Right hindlimb (tissue), 1 donor: ENCODE measurements around the gene SRSF2.
"Not testable (repeated sequence)": the region's sequence is repeated elsewhere in the genome, so short reads cannot be mapped to it uniquely, and the experiment has no call there.

Experiments used
- DNase-seq: peaks from one replicate; pipeline ENCODE4 v3.0.0-alpha.2; 2018

The SRSF2 gene

GRCh38 chr17:76737676-76738467, 741 bp upstream of the SRSF2 start, which contains the start of gene MFSD11:
Gene MFSD11, plus strand, starts transcription at chr17:76738119. Its CDS starts 234 bp downstream, at chr17:76738353.
- DNase-seq = peak; percentile 97

GRCh38 chr17:76736349-76737081, 616 bp downstream of the SRSF2 start:
- DNase-seq = peak; percentile 86

DNA sequence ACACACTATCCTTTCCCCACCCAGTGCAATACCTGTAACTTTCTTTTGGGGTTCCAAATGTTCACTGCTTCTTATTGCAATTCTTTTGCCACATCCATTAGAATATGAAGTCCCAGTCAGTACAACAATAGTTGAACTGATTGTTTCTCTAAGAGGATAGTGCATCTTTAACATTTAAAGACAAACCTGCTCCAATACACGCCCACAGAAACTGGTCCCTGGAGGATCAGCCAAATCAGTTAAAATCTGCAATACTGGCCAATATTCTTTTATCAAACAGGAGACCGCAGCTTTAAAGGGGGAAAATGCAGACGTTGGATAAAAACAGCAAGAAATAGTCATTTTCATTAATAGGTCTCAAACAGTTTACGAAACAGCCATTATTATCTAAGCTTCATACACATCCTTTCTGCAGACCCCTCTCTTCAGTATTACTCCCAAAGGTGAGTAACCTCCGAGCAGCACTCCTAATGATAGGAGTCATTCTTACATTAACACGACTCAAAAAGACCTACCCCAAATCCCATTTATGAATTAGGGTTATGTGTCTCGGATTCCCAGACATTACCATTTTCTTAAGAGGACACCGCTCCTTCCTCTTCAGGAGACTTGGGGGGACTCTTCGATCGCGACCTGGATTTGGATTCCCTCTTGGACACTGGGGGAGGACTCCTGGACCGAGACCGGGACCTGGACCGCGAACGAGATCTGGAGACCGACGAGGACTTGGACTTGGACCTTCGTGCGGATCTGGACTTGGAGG, 1.4 kb downstream of the SRSF2 start:
- DNase-seq = no peak

DNA sequence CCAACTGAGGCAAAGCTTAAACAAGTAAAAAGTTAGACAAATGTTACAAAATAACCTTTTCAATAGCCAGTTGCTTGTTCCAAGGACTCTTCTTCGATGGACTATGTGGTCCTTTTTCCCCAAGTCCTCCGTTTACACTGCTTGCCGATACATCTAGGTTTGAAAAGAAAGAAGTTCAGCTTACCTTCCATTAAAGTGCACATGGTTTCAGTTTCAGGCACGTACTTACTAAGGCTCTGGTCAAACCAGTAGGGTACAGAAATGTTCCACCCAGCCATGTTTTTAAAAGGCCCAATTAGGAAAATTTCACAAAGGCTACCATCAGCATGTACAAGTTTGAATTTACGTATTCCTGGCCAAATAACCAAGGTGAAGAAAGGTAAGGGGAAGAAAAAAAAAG, 2.1 kb downstream of the SRSF2 start:
- no peak for DNase-seq

GRCh38 chr17:76734080-76734840, 2.9 kb downstream of the SRSF2 start:
- no peak for DNase-seq

GRCh38 chr17:76733618-76733957, 3.5 kb downstream of the SRSF2 start:
- DNase-seq = no peak

DNA sequence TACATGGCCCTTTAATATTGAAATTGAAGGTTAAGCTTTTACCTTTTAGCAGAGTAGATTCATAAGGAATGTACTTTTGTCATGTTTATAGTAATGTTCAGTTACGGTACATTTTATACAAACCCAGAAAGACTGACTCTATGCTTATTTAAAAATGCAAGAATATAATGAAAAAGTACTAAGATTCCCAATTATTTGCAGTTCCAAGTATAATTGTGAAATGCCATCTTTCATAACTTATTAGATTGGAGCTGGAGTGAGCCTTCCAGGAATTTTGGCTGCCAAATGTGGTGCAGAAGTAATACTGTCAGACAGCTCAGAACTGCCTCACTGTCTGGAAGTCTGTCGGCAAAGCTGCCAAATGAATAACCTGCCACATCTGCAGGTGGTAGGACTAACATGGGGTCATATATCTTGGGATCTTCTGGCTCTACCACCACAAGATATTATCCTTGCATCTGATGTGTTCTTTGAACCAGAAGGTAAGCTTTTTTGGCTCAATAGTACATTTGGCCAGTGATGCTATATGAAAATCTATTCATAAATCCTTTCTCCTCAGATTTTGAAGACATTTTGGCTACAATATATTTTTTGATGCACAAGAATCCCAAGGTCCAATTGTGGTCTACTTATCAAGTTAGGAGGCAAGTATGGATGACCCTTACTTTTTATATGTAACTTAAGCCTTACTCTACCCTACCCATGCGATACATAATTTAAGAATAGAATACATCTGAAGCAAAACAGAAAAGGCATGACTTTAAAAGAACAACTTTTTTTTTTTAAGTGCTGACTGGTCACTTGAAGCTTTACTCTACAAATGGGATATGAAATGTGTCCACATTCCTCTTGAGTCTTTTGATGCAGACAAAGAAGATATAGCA, 4.2 kb downstream of the SRSF2 start:
- no peak for DNase-seq

- DNase-seq = not testable (repeated sequence)
These were observed 5.1 kb downstream of the SRSF2 start for GRCh38 chr17:76731800-76732733.

DNA sequence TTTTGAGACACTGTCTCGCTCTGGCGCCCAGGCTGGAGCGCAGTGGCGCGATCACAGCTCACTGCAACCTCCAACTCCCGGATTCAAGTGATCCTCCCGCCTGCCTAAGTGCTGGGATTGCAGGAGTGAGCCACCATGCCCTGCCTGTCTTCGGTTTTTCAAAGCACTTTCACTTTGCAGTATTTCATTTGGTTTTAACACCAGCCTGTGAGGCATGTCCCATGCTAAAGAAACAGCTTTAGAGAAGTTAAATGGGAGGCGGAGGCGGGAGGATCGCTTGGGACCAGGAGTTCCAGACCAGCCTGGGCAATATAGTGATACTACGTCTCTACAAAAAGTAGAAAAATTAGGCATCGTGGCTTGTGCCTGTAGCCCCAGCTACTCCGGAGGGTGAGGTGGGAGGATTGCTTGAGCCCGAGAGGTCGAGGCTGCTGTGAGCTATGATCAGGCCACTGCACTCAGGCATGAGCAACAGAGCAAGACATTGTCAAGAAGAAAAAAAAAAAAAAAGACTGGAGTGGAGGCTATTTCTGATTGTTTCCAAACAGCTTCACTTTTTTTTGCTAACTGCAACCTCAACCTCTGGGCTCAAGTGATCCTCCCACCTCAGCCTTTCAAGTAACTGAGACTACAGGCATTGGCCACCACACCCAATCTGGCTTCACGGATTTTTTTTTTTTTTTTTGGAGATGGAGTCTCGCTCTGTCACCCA, 9.2 kb downstream of the SRSF2 start:
- DNase-seq = no peak

DNA sequence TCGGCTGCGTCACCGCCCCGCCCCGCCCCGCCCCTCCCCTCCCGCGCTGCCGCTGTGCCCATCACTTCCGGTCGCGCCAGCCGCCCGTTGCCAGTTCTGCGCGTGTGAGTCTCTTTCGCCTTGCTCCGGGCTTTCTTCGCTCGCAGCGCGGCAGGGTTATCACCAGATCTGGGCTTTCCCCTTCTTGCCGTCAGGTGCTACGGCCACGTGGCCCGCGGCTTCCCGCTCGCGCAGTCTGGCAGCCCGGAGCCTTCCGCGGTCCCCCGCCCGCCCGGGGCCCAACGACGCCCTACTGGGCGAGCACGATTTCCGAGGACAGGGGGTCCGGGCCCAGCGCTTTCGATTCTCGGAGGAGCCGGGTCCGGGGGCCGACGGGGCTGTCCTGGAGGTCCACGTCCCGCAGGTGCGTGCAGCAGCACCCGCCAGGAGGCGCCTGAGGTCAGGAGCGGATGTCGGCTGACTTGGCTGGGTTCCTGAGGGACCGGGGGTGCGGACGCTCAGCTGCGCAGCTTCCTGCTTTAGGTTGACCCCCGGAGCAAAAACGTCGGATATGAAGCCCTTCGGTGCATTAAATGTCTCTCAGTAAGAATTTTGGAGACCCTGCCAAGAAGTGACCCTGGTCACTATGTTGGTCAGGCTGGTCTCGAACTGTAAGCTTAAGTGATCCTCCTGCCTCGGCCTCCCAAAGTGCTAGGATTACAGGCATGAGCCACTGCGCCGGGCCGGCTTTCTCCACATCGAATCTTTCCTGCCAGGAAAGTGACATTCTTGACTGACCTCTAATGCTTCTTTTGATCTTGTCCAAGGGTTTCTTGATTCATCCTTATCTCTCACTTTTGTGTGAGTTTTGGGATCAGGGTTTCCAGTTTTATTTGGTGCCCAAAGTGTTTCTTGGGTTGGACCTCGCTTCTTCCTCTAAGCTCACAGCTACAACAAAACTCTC, 10.1 kb downstream of the SRSF2 start, which contains the start of gene METTL23:
Gene METTL23 (plus strand): TSS at position 64 of the 943 bp plus-strand sequence. CDS start 2,872 bp downstream, outside the sequence.
- peak; percentile 89 for DNase-seq

GRCh38 chr17:76726231-76726775, 10.8 kb downstream of the SRSF2 start, which contains the start of gene JMJD6:
Gene JMJD6, minus strand, starts transcription at chr17:76726606. Its CDS starts 131 bp downstream, at chr17:76726475.
- DNase-seq = peak; percentile 99

DNA sequence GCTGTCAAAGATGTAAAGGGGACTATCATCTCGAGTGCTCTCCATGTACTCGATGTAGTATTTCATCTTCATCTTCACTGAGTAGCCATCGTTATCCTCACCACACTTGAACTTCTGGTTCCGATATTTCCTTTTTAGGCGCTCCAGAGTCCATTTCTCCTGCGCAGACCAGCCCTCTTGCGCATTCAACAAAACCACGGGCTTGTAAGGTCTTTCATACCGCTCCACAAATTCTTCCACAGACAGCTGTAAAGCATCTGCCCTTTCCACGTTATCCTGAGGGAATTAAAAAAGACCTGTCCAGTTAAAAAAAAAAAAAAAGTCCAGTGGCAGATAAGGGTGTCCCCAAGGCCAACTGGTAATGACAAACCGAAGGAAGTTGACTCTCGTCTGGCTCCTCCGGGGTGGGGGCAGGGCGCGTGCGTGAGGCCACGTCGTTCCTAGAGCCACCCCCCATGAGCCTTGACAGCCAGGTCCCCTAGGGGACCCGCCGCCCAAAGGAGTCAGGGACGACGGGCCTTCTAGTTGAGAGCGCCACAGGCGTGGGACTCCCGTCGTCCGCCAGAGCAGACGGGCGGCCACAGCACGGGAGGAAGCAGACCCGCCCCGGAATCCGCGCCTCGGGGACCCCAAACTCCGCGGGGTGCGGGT, 11.4 kb downstream of the SRSF2 start:
- DNase-seq = peak; percentile 69

GRCh38 chr17:76723812-76724211, 13.3 kb downstream of the SRSF2 start:
- no peak for DNase-seq

DNA sequence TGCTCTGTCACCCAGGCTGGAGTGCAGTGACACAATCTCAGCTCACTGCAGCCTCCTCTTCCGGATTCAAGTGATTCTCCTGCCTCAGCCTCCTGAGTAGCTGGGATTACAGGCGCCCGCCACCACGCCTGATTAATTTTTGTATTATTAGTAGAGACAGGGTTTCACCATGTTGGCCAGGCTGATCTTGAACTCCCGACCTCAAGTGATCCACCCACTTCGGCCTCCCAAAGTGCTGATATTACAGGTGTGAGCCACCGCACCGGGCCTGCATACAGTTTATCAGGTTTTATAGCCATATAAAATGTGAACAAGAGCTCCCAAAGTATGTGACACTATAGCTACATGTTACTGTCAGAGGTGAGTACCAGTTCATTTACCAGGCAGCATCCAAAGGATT, 14.2 kb downstream of the SRSF2 start:
- DNase-seq = not testable (repeated sequence)

GRCh38 chr17:76722279-76722678, 14.9 kb downstream of the SRSF2 start:
- no peak for DNase-seq

GRCh38 chr17:76721463-76721862, 15.7 kb downstream of the SRSF2 start:
- no peak for DNase-seq

DNA sequence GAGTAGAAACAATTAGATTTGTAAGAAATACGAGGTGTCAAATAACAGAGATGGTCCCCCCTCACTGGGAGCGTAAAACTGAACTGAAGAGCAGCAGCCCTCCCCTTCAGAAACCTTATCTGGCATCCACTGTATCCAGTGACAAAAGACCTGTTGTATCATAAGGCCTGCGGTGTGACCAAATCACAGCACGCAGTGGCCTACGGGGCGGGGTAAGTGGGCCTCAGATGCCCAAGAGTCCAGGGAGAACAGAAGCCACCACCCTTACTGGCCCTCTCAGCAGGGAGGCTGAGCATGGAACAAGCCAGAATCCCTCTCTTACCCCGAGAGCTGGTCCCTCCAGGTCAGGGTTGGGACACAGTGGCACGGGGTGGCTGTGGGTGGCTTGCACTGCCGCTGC, 16.2 kb downstream of the SRSF2 start:
- no peak for DNase-seq
